Measurements from ENCODE around the gene RAVER2.
A peak's percentile ranks its signal among the peaks of the same experiment; 100 is the strongest.
"Not testable (repeated sequence)": the region's sequence is repeated elsewhere in the genome, so short reads cannot be mapped to it uniquely, and the experiment has no call there.

Gene RAVER2

DNA sequence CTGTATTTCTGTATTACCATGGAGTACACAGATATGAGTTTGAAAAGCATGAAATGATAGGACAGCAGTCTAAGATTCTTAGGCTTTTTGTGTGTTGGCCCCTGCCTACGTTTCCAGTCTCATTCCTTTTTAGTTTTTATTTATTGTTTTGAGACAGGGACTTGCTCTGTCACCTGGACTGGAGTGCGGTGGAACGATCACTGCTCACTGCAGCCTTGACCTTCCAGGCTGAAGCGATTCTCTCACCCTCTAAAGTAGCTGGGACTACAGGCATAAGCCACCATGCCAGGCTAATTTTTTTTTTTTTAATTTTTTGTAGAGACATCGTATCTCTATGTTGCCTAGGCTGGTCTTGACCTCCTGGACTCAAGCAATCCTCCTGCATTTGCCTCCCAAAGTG is 3.8 kb downstream of the RAVER2 start:
- no peak for DNase-seq

DNA sequence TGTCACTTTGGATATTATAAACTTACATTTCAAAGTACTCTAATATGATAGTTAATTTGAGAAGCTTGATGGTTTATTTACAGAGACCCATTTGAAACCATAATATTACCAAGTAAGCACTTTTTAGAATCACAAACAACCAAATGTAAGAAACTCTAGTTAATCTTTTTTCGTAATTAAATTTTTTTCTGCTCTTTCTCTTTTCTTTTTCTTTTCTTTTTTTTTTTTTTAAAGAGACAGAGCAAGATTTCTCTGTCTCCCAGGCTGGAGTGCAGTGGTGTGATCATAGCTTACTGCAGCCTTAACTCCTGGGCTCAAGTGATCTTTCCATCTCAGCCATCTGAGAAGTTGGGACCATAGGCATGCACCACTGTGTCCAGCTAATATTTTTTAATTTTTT is 5.2 kb downstream of the RAVER2 start:
- DNase-seq: no peak

- DNase-seq: peak; percentile 60
Measured at GRCh38 chr1:64750875-64751274, 6.0 kb downstream of the RAVER2 start.

DNA sequence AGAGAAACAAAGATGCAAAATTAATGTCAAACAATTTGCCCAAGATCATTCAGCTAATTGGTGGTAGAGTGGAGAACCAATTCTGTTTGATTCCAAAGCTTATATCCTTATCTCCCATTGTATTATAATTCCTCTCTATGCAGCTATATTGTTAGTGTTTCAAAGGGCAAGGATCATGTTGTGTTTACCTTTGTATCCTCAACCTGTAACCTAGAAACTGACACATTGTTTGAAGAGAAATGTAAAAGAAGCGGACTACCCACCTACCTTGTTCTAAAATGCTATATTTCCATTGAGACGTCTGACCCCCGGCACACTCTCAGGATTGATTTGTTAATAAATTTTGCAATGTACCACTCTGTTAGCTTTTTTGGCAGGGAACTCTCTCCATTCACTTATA is 9.3 kb downstream of the RAVER2 start:
- DNase-seq: no peak

DNA sequence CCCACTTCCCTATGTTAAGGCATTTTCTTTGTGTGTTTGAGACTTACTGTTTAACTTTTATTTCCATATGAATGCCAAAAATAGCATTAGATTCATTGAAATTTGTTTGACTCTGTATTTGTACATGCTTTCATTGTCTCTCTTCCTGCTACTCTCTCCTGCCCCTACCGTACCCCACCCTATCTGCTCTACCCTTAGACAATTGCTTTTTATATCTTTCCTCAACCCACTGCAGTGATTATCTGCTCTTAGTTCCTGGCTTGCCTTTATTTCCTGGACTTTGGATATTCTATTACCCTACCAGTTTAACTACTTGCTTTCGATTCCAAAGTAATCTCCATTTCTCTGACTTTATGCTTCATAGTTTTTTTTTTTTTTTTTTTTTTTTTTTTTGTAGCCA is 10.5 kb downstream of the RAVER2 start:
- no peak for DNase-seq

DNA sequence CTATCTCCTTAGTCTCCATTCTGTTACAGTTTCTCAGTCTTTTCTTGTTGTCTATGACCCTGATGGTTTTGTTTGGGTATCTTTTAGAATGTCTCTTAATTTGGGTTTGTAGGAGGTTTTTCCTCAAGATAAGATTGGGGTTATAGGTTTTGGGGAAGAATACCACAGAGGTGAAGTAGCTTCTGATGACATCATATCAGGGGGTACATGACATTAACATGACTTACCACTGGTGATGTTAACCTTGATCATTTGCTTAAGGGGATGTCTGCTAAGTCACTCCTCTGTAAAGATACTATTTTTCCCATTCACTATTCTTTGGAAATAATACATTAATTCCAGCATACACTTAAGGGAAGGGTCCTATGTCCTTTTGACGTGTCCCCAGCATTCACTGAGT is 11.9 kb downstream of the RAVER2 start:
- no peak for DNase-seq

DNA sequence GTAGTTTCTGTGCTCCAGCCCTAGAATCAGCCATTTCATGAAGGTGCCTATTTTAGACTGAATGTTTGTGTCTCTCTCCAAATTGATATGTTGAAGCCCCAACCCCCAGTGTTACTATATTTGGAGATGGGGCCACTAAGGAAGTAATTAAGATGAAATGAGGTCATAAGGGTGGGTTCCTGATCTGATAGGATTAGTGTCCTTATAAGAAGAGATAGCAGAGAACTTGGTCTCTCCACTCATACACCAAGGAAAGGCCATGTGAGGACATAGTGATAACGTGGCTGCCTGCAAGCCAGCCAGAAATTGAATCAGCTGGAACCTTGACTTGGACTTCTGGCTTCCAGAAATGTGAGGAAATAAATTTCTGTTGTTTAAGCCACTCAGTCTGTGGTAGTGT is 12.3 kb downstream of the RAVER2 start:
- no peak for DNase-seq

DNA sequence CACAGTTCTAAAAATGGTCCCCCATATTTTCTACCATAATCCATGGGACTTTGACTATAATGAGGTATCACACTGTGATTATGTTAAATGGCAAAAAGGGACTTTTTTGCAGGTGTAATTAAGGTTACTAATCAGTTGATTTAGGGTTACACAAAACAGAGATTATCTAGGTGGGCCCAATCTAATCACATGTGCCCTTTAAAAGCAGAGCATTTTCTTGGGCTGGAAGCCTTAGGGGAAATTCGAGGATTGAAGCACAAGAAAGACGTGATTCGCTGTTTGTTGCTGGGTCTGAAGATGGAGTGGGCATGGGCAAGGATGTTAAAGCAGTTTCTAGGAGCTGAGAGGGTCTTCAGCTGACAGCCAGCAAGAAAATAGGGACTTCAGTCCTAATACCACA is 13.4 kb downstream of the RAVER2 start:
- DNase-seq: no peak

DNA sequence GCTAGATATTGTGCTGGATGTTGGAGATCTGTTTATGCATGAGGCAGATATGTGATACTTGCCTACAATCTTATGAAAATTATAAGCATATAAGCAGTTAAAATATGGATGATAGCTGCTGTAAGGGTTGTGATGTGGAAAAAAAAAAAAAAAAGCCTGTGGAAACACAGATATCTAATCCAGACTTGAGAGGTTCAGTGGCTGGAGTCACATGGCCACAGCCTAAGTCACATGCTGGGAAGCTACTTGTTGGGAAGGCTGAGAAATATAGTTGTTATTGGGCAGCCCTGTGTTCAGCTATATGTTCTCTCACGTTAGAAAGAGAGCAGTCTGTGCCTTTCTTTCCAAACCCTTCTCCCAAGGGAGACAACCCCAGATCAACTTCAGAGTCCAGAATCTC is 15.1 kb downstream of the RAVER2 start:
- DNase-seq: no peak

DNA sequence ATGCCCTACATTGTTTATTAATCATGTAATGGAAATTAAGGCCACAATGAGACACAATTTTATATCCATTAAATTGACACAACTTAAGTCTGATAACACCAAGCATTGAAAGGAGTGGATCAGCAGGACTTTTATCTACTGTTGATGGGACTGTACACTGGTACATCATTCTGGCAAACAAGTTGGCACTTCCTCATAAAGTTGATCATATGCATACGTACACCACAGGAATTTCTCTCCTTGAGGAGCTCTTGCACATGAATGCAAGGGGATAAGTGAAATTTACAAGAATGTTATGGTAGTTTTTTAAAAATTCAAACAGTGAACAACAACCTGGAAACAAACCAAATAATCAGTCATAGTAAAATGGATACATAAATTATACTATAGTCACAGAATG is 20.1 kb downstream of the RAVER2 start:
- DNase-seq: peak; percentile 10

DNA sequence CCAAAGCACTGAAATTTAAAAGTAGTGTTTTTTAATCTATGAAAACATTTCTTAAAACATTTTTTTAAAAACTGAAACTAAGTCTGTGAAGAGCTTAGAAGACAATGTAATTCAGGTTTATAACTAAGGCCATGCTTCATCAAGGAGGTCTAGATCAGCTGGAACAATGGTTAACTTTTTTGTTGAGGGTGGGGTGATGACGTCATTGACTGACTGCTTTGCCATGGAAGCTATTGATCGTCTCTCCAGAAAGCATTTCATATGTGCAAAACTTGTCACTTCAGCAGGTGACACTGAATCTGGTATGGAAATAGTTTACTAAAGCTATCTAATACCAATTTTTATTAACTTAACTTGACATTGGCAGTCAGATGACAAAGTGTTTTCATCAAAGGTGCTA is 21.0 kb downstream of the RAVER2 start:
- no peak for DNase-seq

DNA sequence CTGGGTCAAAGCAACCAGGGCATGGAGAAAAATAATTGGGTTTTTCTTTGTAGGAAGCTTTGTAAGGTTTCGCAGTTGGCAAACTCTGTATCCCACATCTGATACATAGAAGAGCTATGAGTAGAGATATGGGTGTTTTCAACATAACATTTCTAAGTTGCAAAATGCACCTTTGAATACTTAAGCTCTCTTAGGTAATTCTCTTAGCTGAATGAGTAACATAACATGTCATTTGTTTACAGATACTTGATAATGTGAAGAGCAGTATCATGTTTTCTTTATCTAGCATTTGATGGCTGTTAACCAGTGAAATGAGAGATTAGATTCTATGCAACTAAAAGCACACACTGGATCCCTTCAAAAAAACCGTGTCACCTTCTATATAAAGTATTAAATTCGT is 21.6 kb downstream of the RAVER2 start:
- DNase-seq: no peak

DNA sequence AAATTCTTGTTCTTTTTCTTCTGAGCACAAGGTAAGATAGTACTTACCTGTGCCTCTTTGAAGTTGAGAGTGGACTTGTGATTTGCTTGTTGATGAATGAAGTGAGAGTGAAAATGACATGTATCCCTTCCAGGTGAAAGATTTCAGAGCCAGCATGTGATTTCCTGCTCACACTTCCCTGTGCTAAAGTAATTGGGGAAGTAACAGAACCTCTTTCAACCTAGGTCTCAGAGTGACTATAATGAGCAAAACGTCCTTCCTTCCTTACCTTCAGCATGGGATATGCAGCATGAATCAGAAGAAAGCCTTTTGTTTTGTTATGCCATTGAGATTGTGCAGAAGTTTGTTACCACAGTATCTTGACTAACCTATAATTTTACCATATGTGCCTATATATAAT is 24.6 kb downstream of the RAVER2 start:
- no peak for DNase-seq

DNA sequence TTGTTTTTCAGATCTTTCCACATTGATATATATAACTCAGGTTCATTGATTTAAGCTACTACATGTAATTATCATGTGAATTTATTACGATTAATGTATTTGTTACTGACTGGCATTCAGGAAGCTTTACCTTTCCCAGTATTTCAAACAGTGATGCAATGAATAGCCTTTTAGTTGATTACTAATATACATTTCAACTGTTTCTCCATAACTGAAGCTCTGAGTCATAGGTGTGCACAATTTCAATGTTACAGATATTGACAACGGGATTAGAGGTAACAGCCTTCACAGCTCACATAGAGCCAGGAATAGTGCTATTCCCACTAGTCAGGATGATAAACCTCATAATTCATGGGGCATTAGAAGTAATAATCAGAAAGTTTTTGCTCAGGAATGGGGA is 25.1 kb downstream of the RAVER2 start:
- no peak for DNase-seq

GRCh38 chr1:64773306-64773705 is 28.4 kb downstream of the RAVER2 start:
- not testable (repeated sequence) for DNase-seq

GRCh38 chr1:64775113-64775512 is 30.2 kb downstream of the RAVER2 start:
- DNase-seq: no peak

DNA sequence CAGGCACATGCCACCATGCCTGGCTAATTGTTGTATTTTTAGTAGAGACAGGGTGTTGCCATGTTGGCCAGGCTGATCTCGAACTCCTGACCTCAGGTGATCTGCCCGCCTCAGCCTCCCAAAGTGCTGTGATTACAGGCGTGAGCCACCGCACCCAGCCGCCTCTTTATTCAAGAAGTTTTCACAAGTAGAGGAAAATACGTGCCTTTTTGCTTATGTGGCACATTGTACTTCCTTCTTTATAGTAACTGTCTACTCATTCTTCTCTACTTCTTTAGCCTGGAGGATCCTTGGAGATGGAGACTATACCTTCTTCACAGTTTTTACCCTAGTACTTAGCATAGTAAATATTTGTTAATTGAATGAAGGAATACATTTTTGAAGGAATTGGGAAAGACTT is 37.2 kb downstream of the RAVER2 start:
- DNase-seq: not testable (repeated sequence)

GRCh38 chr1:64782848-64783247 is 38.0 kb downstream of the RAVER2 start:
- not testable (repeated sequence) for DNase-seq

DNA sequence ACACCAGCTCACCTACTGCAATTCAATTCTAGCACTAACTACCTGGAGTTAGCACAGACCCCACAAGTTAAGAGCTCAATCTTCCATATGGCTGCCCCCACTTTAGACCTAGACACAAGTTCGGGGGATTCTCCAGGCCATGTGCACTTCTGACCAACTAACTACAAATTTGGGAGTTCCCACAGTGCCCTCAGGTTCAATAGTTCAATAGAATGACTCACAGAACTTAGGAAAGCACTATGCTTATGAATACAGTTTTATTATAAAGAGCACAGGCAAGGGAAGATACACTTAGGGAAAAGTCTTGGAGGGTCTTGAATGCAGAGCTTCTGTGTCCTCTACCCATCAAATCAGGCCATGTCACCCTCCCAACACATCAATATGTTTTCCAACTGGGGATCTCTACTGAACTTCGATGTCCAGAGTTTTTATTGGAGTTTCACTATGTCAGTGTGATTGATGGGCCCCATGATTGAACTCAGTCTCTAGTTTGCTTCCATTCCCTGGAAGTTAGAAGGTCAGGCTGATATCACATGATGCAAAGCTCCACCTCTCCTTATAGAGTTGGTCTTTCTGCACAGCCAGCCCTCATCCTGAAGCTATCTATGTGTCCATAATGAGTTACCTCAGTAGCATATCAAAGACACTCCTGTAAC is 46.1 kb downstream of the RAVER2 start:
- no peak for DNase-seq

GRCh38 chr1:64798872-64799271 is 54.0 kb downstream of the RAVER2 start:
- no peak for DNase-seq

GRCh38 chr1:64801851-64802523 is 57.1 kb downstream of the RAVER2 start:
- DNase-seq: no peak

DNA sequence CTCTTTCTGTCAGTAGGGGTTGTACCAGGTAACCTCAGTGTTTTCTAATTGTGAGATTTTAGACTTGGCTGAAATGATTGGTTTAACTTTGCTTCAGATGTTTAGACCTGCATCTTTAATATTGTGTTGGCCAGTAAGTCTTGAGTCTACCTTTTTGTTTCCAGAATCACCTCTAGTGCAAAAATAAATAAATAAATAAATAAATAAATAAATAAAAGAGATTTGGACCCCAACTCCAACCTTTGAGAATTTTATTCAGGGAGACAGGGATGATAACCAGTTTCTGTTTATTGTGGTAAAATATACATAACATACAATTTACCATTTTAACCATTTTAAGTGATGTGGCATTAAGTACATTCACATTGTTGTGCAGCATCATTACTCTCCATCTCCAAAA is 64.4 kb downstream of the RAVER2 start:
- no peak for DNase-seq

GRCh38 chr1:64810001-64810400 is 65.1 kb downstream of the RAVER2 start:
- no peak for DNase-seq

DNA sequence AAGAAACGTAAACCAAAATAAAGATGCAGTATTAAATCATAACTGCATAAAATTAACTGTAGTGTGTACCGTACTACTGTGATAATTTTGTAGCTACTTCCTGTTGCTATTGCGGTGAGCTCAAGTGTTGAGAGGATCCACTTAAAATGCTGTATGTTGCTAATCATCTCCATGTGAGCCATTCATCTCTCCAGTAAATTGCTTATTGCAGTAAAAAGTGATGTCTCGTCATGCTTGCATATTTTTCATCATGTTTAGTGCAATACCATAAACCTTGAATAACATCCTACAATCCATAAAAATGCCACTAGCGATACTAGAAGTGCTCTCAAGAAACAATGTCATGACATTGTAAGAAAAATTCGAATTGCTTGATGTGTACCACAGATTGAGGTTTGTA is 66.3 kb downstream of the RAVER2 start:
- DNase-seq: peak; percentile 15

- no peak for DNase-seq
Measured at GRCh38 chr1:64814427-64814826, 69.6 kb downstream of the RAVER2 start.
